Smooth muscle cell (in vitro differentiated cells): Measurements from ENCODE around the gene GABARAPL2. TPM values are rescaled to one million over a fixed set of nuclear protein-coding genes. Genes with fewer than 3 reads are reported as not detected.
"Not testable (repeated sequence)": the region's sequence is repeated elsewhere in the genome, so short reads cannot be mapped to it uniquely, and the experiment has no call there.

Experiments
- DNase-seq: peaks from one replicate; lab custom pipeline; 2025; ENCODE audit not compliant: unreplicated experiment; lab: John Stamatoyannopoulos, UW
- H2AFZ ChIP-seq: fragments of 200-600 bp; sonication (generic); 2 replicates; pipeline ENCODE4 v1.6.0; 2016; ENCODE audit warnings: antibody characterized with exemption, low read depth, mild to moderate bottlenecking
- H3F3A ChIP-seq: fragments of 200-600 bp; sonication (generic); 2 replicates; pipeline ENCODE4 v1.6.0; 2017; ENCODE audit warnings: antibody characterized with exemption, low read depth
- H3K27ac ChIP-seq: fragments of 200-600 bp; sonication (generic); 2 replicates; pipeline ENCODE4 v1.5.1; 2016; ENCODE audit warnings: low read depth, mild to moderate bottlenecking
- H3K27me3 ChIP-seq: fragments of 200-600 bp; sonication (generic); 2 replicates; pipeline ENCODE4 v1.6.1; 2016; ENCODE audit warnings: low read depth, mild to moderate bottlenecking
- H3K36me3 ChIP-seq: fragments of 200-600 bp; sonication (generic); 2 replicates; pipeline ENCODE4 v1.5.1; 2016; ENCODE audit warnings: low read depth
- H3K4me1 ChIP-seq: fragments of 200-600 bp; sonication (generic); 2 replicates; pipeline ENCODE4 v1.5.1; 2016; ENCODE audit warnings: low read depth
- H3K4me2 ChIP-seq: fragments of 200-600 bp; sonication (generic); 2 replicates; pipeline ENCODE4 v1.6.0; 2016; ENCODE audit warnings: mild to moderate bottlenecking
- H3K4me3 ChIP-seq: fragments of 200-600 bp; sonication (generic); 2 replicates; pipeline ENCODE4 v1.5.1; 2016; ENCODE audit warnings: mild to moderate bottlenecking
- H3K79me2 ChIP-seq: fragments of 200-600 bp; sonication (generic); 2 replicates; pipeline ENCODE4 v1.6.0; 2016; ENCODE audit warnings: low read depth, mild to moderate bottlenecking
- H3K9ac ChIP-seq: fragments of 200-600 bp; sonication (generic); 2 replicates; pipeline ENCODE4 v1.6.0; 2016; ENCODE audit warnings: low read depth
- H3K9me3 ChIP-seq: fragments of 200-600 bp; sonication (generic); replicated peaks from 2 replicates; pipeline ENCODE4 v1.5.1; 2016; ENCODE audit warnings: low read depth
- H4K20me1 ChIP-seq: fragments of 200-600 bp; sonication (generic); 2 replicates; pipeline ENCODE4 v1.6.0; 2016; ENCODE audit warnings: low read depth
- CTCF ChIP-seq: fragments of 200-600 bp; sonication (generic); IDR thresholded peaks from 2 replicates; pipeline ENCODE4 v1.5.1; 2017; ENCODE audit warnings: borderline replicate concordance, mild to moderate bottlenecking, antibody characterized with exemption; ENCODE audit not compliant: insufficient read depth, poor library complexity, severe bottlenecking
- WGBS: methylation state at CpG from one replicate; pipeline ENCODE4 v1.1.7; 2016; ENCODE audit warnings: low lambda C conversion rate; 5-methylcytosine and 5-hydroxymethylcytosine counted together
- polyA plus RNA-seq: library from polyadenylated mRNA; unstranded; fragments of >200 nt; fragmentation: Nextera tagmentation; extraction: Ambion mirVana; gene quantifications from 2 replicates; pipeline ENCODE4 v1.2.1, GENCODE V29; 2016
- total RNA-seq: library from RNA; depleted of rRNA; stranded (reverse); fragments of >200 nt; gene quantifications from 2 replicates; pipeline ENCODE4 v1.2.3, GENCODE V29; 2014

Gene GABARAPL2
- total and polyA plus RNA-seq, 2 experiments from 2014 or later: 90.6 to 189 TPM

- WGBS: 89% methylated on average over 33 of the region's 34 CpGs
- H3K36me3 ChIP-seq: no peaks in the 10 kb centered on the region
- H4K20me1 ChIP-seq: no peaks in the 10 kb centered on the region
- H3K9me3 ChIP-seq: no peaks in the 10 kb centered on the region
- H3K4me1 ChIP-seq: no peaks in the 10 kb centered on the region
- no peak overlapping the region for H3K27ac ChIP-seq
- no peak for TF ChIP-seq CTCF
- no peak overlapping the region for H3K9ac ChIP-seq
- H3K79me2 ChIP-seq: no peaks in the 10 kb centered on the region
- no peak for DNase-seq
- H3F3A ChIP-seq: no peaks in the 10 kb centered on the region
- H3K4me3 ChIP-seq: no peak overlapping the region
- H2AFZ ChIP-seq: no peak overlapping the region
- no peaks in the 10 kb centered on the region for H3K27me3 ChIP-seq
- no peak overlapping the region for H3K4me2 ChIP-seq
Observed at GRCh38 chr16:75535211-75535843, 30.9 kb upstream of the GABARAPL2 start.

- H3K79me2 ChIP-seq: no peaks in the 10 kb centered on the region
- DNase-seq: no peak
- no peak for TF ChIP-seq CTCF
- no peaks in the 10 kb centered on the region for H4K20me1 ChIP-seq
- H3K9me3 ChIP-seq: no peaks in the 10 kb centered on the region
- WGBS: 95% methylated on average over 7 of the region's 7 CpGs
- no peaks in the 10 kb centered on the region for H3F3A ChIP-seq
- H3K9ac ChIP-seq: no peak within 1 kb of the TSS
- no peaks in the 10 kb centered on the region for H3K4me1 ChIP-seq
- H3K27ac ChIP-seq: no peak within 1 kb of the TSS
- no peak within 1 kb of the TSS for H3K4me2 ChIP-seq
- no peaks in the 10 kb centered on the region for H3K27me3 ChIP-seq
- no peak within 1 kb of the TSS for H3K4me3 ChIP-seq
- no peaks in the 10 kb centered on the region for H3K36me3 ChIP-seq
- no peak within 1 kb of the TSS for H2AFZ ChIP-seq
Observed at GRCh38 chr16:75535901-75536300, 30.3 kb upstream of the GABARAPL2 start, which contains the start of gene CHST5. CHST5 (minus strand) TSS chr16:75536108; CDS start chr16:75530384, 5,724 bp downstream.

- Histone ChIP-seq H4K20me1 (no peaks in the 10 kb centered on the region), H3K36me3 (no peaks in the 10 kb centered on the region), H3K27me3 (no peaks in the 10 kb centered on the region), H3F3A (no peaks in the 10 kb centered on the region), H3K4me1 (no peaks in the 10 kb centered on the region), H3K79me2 (no peaks in the 10 kb centered on the region), H3K9me3 (no peaks in the 10 kb centered on the region), H3K27ac (no peak overlapping the region), H3K4me2 (no peak overlapping the region), H2AFZ (no peak overlapping the region), H3K9ac (no peak overlapping the region), H3K4me3 (no peak overlapping the region)
- TF ChIP-seq CTCF: no peak
- DNase-seq: no peak
- WGBS: 88% methylated on average over 4 of the region's 4 CpGs
Observed at GRCh38 chr16:75537776-75538175, 28.4 kb upstream of the GABARAPL2 start.

DNA sequence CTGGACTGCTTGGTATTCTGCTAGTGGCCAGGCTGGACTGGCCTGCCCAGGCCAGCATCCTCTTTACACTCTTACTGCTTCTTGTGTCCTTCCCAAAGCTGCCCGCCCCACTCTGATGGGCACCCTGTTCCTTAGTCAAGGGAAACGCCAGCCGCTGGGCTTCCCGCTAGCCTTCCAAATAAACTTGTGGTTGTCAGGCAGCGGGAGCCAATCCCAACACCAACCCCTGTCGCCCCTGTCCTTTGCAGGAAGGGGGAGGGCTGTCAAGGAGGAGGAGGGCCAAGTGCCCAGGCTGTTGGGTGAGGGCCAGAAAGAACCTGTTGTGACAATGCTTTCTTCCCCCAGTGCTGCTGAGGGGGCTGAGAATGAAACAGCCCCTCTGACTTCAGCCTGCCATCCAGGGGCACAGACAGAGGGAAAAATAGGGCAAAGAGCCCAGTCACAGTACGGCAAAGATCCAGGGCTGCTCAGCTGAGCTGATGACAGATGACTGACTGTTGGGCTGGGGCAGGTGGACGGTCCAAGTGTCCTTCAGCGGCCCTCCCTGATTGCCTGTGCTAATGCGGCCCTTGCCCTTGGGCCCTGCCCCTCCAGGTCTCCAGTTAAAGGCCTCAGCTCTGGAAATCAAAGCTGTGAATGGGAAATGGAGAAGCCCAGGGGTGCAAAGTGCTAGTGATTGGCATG lies 27.2 kb upstream of the GABARAPL2 start:
- 92% methylated on average over 8 of the region's 10 CpGs for WGBS

More for the DNA sequence above, 27.2 kb upstream of the GABARAPL2 start:
- H3K79me2 ChIP-seq, H3F3A ChIP-seq, H2AFZ ChIP-seq, H3K27ac ChIP-seq, H3K4me3 ChIP-seq, H3K27me3 ChIP-seq, DNase-seq, H3K4me1 ChIP-seq, H3K9ac ChIP-seq, H3K4me2 ChIP-seq, H3K36me3 ChIP-seq, H4K20me1 ChIP-seq, H3K9me3 ChIP-seq: not testable (repeated sequence)
